Measurements from ENCODE around the gene CPVL.

Gene CPVL

DNA sequence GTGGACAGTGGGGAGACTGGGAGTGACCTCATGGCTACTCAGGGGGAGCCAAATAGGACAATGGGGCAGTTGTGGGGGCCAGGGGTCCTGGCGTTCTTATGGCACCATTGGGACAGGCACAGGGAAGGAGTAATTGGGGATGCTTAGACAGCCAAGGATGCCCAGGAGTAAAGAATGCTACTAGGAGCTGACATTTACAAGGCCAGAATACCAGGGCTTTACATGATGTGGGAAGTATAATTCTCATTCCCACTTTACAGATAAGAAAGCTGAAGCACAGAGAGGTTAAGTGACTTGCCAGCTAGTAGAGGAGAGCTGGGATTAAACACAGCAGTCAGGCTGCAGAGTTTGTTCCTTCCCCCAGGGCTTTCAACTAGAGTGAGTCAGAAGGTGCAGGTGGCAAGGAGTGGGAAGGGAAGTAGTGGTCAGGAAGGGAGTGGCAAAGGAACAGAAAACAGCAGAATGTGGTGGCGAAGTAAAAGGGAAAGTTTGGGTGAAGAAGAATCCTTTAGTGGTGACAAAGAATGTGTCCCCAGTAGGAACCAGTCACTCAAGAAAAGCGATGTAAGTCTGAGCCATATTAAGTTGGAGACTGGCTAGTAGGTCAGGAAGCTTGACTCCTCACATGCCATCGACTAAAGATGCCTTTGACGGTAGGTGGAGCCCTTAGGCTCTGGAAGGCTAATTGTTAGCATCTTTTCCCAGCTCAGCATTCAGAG, 32.8 kb downstream of the CPVL start:
- DNase-seq (ENCODE audit: low spot score), result no peak
- H3K27ac ChIP-seq, result no peak overlapping the region
- TF ChIP-seq, protein P1, sequence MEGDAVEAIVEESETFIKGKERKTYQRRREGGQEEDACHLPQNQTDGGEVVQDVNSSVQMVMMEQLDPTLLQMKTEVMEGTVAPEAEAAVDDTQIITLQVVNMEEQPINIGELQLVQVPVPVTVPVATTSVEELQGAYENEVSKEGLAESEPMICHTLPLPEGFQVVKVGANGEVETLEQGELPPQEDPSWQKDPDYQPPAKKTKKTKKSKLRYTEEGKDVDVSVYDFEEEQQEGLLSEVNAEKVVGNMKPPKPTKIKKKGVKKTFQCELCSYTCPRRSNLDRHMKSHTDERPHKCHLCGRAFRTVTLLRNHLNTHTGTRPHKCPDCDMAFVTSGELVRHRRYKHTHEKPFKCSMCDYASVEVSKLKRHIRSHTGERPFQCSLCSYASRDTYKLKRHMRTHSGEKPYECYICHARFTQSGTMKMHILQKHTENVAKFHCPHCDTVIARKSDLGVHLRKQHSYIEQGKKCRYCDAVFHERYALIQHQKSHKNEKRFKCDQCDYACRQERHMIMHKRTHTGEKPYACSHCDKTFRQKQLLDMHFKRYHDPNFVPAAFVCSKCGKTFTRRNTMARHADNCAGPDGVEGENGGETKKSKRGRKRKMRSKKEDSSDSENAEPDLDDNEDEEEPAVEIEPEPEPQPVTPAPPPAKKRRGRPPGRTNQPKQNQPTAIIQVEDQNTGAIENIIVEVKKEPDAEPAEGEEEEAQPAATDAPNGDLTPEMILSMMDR (IDR thresholded peaks at IDR 0.05), result no peak

DNA sequence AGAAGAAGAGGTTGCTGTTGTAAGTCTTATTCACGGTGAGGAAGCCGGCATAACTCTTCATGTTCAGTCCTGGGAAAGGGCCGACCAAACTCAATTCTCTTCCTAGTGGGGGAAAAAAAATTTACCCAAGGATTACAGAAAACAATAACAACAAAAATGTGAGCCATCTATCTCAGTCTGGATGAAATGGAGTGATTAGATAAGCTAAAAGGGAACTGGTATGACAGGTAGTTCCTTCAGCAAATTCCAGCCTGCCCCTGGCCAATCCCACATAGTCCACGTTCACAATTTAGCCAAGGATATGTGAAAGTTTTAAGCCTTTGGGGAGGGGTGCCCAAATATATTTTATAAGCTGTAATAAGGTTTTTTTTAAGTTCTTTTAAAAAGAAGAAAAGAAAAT, 33.6 kb downstream of the CPVL start:
- H3K27ac ChIP-seq, result no peak overlapping the region
- H3K4me3 ChIP-seq, result no peak overlapping the region
- no peak for DNase-seq (ENCODE audit: low spot score)
- TF ChIP-seq, protein P1 (IDR thresholded peaks at IDR 0.05), result no peak

More for the DNA sequence above, 32.8 kb downstream of the CPVL start:
- no peak overlapping the region for H3K4me3 ChIP-seq

DNA sequence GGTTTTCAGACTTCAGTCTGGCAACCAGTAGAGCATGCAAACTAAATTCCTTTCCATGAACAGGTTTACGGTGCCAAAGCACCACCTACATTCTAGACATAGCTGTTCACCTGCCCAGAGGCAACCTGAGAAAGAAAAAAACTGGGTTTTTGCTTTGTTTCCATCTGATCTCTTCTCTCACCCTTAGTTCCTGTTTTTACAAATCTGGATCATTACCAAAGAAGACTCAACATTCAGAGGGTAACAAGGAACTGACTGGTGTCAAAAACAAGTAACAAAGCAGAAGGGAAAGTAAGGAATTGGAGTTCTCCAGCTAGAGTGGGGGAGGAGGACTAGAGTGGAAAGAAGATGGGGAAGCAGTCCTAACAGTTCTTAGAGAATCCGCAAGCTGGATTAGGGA, 36.4 kb downstream of the CPVL start:
- TF ChIP-seq, protein P1 (IDR thresholded peaks at IDR 0.05), result no peak
- DNase-seq (ENCODE audit: low spot score), result no peak
- Histone ChIP-seq H3K27ac (no peak overlapping the region), H3K4me3 (no peak overlapping the region)

DNA sequence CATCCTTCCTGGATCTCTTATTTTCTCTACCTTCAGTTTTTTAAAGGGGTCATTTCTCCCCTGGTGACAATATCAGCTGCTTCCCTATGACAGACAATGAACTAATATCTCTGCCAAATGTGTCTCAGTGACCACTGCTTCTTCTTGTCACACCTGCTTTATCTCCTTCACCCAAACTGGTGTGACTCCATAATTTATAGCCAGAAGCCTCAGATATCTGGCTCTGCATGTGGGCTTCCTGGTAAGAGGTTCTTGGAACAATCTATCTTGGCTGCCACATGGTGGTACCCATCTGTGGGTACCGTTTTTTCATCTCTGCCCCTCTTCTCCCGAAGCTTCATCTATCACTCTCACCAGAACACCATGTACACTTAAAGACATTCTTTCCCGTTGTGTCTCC, 37.0 kb downstream of the CPVL start:
- TF ChIP-seq, protein P1 (IDR thresholded peaks at IDR 0.05), result no peak
- Histone ChIP-seq H3K4me3 (no peak overlapping the region), H3K27ac (no peak overlapping the region)
- no peak for DNase-seq (ENCODE audit: low spot score)

DNA sequence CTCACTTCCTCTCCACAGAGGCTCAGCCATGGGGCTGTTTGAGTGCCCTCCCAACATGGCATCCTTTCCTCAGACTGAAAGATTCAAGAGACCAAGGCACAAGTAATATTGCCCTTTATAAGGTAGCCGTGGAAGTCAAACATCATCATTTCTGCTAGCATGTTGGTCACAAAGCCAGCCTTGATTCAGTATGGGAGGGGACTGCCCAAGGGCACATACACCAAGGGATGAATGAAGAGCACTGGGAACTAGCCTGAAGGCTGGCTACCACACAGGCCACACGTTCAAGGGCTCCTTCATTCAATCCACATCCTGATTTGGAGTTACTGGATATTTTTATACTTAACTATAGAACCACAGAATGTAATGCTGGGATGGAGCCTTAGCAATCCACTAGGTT, 39.3 kb downstream of the CPVL start:
- DNase-seq (ENCODE audit: low spot score), result no peak
- no peak overlapping the region for H3K4me3 ChIP-seq
- TF ChIP-seq, protein P1 (IDR thresholded peaks at IDR 0.05), result no peak
- no peak overlapping the region for H3K27ac ChIP-seq

DNA sequence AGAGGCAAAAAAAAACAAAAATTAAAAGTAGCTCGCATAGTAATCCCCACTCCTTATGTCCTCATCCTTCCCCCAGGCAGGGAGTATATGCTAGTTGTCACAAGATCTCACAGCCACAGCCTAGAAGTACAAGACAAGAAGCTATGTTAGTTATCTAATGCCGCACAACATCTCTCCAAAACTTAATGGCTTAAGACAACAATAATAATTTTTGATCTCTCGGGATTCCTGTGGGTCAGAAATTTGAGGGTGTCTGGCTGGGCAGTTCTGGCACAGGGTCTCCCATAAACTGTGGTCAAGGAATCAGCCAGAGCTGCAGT, 39.7 kb downstream of the CPVL start:
- TF ChIP-seq, protein P1 (IDR thresholded peaks at IDR 0.05), result peak; percentile 3
- Histone ChIP-seq H3K27ac (no peak overlapping the region), H3K4me3 (no peak overlapping the region)
- no peak for DNase-seq (ENCODE audit: low spot score)

Measured in coronary artery (tissue), 2 donors.